GM18517 (cell line): ENCODE data around the gene LY6G6D.

Source experiments
- ATAC-seq: cut with Tn5 transposase; IDR thresholded peaks from one replicate; pipeline ENCODE4 v1.9.1; 2021; ENCODE audit warnings: mild to moderate bottlenecking, moderate library complexity; ENCODE audit not compliant: unreplicated experiment

LY6G6D gene

GRCh38 chr6:31733734-31734133 lies 18.6 kb downstream of the LY6G6D start:
- ATAC-seq: no peak

- ATAC-seq: no peak
Observed at GRCh38 chr6:31734247-31734820, 19.2 kb downstream of the LY6G6D start.

DNA sequence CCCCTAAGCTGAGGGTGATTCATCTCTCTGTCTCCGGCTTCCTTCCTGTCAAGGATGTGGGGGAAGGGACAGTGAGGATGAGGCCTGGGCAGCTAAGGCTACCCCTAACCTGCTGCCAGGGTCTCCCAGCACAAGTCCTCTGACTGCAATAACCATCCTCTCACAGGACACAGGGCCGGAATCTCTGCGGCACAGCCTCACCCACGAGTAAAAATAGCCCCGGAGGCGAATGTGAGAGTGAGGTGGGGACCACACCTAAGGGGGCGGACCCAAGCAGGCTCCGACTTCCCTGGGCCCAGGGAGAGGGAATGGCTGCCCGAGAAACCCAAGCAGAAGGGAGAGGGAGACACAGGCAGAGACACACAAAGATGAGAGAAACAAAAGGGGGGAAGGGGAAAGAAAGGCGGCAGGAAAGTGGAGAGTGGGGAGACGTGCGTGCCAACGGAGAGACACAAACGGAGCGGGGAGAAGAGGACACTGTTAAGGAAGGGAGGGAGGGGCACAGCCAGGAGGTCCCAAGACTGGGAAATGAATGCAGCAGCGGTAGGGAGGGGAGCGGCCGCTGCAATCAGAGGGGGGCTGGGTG lies 19.8 kb downstream of the LY6G6D start:
- ATAC-seq: no peak

DNA sequence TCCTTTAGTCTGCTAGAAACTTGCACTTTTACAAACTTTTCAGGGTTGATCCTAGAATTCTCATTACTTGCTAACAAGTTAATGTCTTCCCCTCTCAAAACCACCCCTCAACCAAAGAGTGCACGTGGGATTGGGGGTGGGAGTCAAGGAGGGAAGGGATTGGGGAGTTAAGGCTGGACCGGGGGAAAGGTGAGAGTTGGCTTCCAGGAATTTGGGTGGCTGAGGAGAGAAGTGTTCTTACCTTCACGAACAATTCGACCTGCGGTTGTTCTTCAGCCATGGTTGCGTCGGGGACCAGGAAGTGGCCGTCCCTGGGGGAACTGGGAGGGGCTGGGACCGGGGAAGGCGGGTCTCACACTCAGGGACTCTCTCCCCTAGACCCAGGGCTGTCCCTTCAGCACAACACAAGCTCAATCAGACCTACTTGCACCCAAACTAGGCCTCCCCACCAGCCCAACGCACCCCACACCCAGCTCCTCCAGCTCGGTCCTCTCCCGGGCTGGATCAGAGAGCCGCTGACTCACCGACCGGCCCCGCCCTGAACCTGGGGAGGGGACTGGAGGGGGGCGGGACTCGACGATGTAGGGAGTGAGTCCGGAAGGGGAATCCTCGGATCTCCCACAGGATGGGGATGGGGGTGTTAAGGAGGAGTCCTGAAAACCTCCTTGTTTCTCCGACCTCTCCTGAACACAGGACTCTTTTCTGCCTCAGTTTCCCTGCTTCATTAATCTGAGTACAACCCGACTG lies 21.0 kb downstream of the LY6G6D start, which contains the start of gene CLIC1:
CLIC1 (minus strand) TSS at position 510 of the 747 bp plus-strand sequence; CDS start at position 280, 230 bp downstream.
- no peak for ATAC-seq

GRCh38 chr6:31736768-31737314 lies 21.7 kb downstream of the LY6G6D start:
- no peak for ATAC-seq

DNA sequence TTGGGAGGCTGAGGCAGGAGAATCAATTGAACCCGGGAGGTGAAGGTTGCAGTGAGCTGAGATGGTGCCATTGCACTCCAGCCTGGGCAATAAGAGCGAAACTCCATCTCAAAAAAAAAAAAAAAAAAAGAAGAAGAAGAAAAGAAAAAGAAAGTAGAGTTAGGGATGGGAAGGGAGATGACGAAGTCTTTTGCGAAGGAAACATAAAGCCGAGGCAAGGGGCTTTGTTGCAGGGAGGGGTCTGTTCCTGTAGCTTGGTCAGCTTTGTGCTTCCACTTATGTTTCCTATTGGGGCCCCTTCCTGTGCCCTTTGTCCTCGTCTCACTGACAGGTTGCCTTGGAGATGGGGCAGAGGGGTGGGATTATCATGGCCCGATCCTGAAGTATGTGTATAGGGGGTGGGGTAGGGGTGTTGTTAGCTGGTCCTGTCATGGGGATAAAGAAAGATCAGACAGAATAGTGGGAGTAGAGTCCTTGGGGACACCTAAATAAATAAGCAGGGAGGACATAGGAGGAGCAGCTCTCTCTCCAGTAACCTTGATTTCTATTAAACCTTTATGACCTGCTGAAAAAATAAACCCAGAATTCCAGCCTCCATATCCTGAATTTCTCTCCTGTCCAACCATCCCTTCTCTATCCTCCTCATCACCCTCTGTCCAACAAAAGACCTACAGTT lies 22.3 kb downstream of the LY6G6D start:
- no peak for ATAC-seq

- no peak for ATAC-seq
Observed at GRCh38 chr6:31737991-31738979, 23.1 kb downstream of the LY6G6D start.

- ATAC-seq: peak; percentile 71
Observed at GRCh38 chr6:31739639-31740396, 24.7 kb downstream of the LY6G6D start, which contains the start of gene MSH5. Gene MSH5, plus strand, starts transcription at chr6:31740005. Its CDS starts 462 bp downstream, at chr6:31740467.

DNA sequence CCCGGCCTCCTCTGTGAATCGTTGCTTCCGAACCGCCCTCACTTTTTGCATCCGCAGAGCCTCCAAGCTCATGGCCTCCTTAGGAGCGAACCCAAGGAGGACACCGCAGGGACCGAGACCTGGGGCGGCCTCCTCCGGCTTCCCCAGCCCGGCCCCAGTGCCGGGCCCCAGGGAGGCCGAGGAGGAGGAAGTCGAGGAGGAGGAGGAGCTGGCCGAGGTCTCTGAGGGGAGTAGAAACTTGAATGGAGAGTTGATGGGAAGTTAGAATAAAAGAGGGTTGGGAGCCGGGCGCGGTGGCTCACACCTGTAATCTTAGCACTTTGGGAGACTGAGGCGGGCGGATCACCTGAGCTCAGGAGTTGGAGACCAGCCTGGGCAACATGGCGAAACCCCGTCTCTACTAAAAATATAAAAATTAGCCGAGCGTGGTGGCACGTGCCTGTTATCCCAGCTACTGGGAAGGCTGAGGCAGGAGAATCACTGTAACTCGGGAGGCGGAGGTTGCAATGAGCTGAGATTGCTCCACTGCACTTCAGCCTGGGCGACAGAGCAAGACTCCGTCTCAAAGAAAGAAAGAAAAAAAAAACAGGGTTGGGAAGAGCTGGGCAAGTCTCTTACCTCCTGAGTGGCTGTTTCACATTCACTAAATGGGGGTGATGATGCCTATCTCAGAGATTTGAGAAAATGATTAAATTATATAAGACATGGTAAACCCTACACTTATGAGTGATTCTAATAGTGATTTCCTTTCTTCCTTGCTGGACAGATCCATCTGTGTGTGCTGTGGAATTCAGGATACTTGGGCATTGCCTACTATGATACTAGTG lies 25.5 kb downstream of the LY6G6D start:
- ATAC-seq: no peak

- ATAC-seq: no peak
Observed at GRCh38 chr6:31741815-31742214, 26.7 kb downstream of the LY6G6D start.

- ATAC-seq: no peak
Observed at GRCh38 chr6:31742894-31743293, 27.7 kb downstream of the LY6G6D start.

DNA sequence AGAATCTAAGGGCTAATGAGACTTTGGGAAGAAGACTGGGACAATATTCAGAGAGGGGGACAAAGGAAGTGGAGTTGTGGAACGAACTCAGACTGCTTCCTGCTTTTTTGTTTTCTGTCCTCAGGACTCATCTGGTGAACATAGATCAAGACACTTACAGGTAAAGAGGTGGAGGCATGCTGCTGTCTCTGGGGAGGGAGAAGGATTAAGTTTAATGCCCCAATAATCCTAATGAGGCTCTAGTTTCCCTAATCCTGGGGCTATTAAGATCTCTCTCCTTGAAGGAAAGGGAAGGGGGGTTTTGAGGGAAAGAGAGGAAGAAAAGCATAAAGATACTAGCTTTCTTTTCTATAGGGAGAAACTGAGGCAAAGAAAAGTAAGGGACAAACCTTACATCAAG lies 29.3 kb downstream of the LY6G6D start:
- ATAC-seq: no peak

DNA sequence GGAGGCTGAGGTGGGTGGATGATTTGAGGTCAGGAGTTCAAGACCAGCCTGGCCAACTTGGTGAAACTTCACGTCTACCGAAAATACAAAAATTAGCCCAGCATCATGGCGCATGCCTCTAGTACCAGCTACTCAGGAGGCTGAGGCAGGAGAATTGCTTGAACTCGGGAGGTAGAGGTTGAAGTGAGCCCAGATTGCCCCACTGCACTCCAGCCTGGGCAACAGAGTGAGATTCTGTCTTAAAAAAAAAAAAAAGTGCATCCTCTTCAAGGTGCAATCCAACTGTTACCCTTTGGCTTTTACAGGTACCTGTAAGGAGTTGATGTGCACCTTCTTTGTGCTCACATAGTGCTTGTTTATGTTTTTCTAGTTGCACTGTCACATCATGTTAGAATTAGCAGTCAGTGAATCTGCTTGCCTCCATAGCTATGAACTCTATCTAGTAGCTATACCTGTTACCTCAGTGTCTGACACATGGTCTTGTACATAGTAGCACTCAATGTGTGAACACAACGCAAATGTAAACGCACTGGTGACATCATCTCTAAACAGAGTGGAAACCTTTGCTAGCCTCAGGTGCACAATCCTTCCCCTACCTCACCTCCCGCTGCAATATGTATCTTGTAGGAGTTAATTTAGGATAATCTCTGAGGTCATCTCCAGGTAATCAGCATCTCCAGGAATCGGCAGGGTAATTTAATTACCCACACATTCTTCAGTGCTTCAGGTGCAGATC lies 34.3 kb downstream of the LY6G6D start:
- no peak for ATAC-seq

- ATAC-seq: no peak
Observed at GRCh38 chr6:31750411-31751022, 35.4 kb downstream of the LY6G6D start.

GRCh38 chr6:31752739-31753319 lies 37.7 kb downstream of the LY6G6D start:
- ATAC-seq: no peak

- no peak for ATAC-seq
Observed at GRCh38 chr6:31758281-31758680, 43.1 kb downstream of the LY6G6D start.

GRCh38 chr6:31760790-31761189 lies 45.6 kb downstream of the LY6G6D start:
- ATAC-seq: no peak
